Posterior vena cava (tissue), 2 donors: ENCODE data around the gene CD164. TPM values are rescaled to one million over a fixed set of nuclear protein-coding genes. Genes with fewer than 3 reads are reported as not detected.

ENCODE experiments used
- DNase-seq: peaks from one replicate; pipeline ENCODE4 v3.0.0-alpha.2; 2020; ENCODE audit warnings: low spot score
- intact Hi-C, 2 donors: fragments of 100-400 bp; cut with DNase I; formaldehyde crosslinking; loops; one replicate each; pipeline versions ENCODE4 v1.14.1 to v1.14.2; 2022 to 2023
- long read RNA-seq, 2 donors: library from polyadenylated mRNA; unstranded; transcript quantifications; one replicate each; pipeline ENCODE4 v2.0.0, GENCODE V29; 2020 to 2021
- total RNA-seq, 2 donors: library from RNA; stranded (reverse); fragmentation: NEBNext Ultra II Directional; extraction: Animal tissue kit (Norgen Biotek cat#: 25700); gene quantifications; one replicate each; pipeline ENCODE4 v1.2.1, GENCODE V29; 2021
- donor health status: DM: yes; HTN: yes; CAD: no.
- donor health status: DM: yes; HTN: yes; CAD: no.

The CD164 gene
- 100 to 1,000 TPM; 163 to 194 TPM for total RNA-seq
- long read RNA-seq, donor 1, transcript CD164-203 (5 exons, 2,936 nt): minor isoform, 6 of 129 reads
- long read RNA-seq, donor 1, transcript CD164-202 (6 exons, 3,365 nt): major isoform, 111 of 129 reads
- long read RNA-seq, donor 1, partial matches to known transcripts: 1 of 129 reads
- long read RNA-seq, donor 1, other reads (novel, unspliced or antisense): 9 of 129 reads
- long read RNA-seq, donor 2, transcript CD164-202 (6 exons, 3,365 nt): major isoform, 40 of 48 reads
- long read RNA-seq, donor 2, partial matches to known transcripts: 2 of 48 reads
- long read RNA-seq, donor 2, other reads (novel, unspliced or antisense): 3 of 48 reads

DNA sequence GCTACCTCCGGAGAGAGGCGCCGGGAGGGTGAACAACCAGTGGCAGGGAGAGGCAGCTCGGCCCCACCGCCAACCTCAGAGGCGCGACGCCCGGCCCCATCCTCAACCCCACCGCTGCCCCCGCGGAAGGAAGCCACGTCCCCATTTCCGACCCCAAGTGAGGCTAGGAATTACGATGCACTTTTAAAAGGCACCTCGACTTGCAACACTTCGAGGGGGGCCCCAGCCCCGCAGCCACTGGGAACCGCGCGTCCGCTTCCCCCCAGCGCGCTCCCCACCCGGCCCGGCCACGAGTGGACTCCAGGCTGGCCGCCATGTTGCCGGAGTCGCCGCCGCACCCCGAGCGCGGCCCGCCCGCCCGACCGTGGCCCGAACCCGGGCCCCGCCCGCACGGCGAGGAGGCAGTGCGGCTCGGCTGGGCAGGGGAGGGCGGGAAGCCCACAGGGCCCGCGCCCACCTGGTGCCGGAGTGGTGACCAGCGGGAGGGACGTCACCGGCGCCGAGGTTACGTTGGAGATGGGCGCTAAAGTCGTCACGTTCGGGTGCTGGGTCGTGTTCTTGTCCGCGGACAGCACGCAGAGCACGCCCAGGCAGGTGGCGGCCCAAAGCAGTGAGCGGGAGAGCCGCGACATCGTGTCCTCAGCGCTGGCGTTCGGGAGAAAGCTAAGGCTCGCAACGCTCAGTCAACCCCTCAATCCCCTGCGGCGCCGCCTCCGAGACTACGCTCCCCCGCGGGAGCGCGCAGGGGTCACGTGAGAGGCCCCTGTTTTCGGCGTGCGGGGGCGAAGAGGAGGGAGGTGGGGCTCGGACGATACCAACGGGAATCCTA is at the start of gene CD164:
Gene CD164 (minus strand): TSS at position 721 of the 829 bp plus-strand sequence. CDS start 89 bp downstream, at position 632.
- peak; percentile 98 for DNase-seq
- intact Hi-C loops: loop anchor here in 1 of 2 donors (2.0 kb wide), 1 partner anchor 195 kb away; no protein-coding TSS in a partner anchor

DNA sequence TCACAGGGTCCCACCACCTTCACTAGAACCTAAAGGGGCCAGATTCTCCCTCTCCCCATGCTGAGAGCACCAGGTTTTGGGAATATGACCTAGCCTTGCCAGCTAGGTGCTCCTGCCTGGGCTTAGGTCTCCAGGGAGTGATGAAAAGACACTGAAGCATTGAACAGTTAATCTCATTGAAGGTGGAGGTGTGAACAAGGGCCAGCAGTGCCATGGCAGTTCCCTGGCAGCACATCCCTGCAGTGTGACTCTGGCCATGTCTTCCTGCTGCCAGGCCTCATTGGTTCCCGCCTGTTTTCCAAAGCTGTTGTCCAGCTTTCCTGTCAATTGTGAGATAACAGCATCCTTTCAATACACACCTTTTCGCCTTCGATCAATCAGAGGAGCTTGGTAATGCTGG is 47.2 kb upstream of the CD164 start:
- intact Hi-C loops: no loop called here
- DNase-seq: no peak

DNA sequence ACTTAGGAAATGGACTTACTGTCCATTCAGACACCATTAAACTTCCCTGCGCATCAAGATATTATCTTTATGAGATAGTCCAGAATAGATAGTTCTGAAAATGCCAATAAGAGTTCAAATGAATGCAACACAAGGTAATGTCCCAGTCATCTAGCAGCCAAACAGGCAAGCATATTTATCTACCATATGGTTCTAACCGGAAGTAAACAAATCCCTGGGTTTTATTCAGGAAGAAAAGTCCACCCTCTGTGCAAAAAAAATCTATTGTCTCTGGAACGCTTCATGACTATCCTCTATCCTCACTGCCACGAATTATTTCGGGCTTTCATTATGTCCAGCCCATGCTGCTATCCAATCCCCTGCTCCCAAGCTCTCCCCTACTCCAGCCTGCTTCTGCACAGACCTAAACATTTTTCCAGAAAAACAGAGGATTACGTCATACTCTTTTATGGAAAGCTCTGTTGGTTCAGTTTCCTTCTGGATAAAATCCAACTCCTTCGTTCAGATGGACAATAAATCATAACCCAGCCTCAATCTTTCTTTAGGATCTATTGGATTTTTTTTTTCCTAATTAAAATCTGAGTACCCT is 46.7 kb upstream of the CD164 start:
- intact Hi-C loops: no loop called here
- DNase-seq: no peak

DNA sequence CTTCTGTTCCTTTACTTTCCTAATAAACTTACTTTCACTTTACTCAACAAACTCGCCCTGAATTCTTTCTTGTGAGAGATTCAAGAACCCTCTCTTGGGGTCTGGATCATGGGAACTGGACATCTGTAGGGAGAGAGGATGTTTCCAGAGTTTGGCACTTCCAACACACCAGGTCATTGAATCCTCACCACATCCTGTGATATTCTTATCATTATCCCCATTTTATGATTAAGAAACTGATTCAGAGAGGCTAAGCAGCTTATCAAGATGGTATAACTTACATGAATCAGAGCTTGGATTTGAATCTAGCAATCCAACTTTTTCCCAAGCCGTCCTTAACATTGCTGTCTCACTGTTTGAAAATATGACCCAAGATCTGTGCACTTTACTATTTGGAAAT is 42.7 kb upstream of the CD164 start:
- intact Hi-C loops: no loop called here
- no peak for DNase-seq

DNA sequence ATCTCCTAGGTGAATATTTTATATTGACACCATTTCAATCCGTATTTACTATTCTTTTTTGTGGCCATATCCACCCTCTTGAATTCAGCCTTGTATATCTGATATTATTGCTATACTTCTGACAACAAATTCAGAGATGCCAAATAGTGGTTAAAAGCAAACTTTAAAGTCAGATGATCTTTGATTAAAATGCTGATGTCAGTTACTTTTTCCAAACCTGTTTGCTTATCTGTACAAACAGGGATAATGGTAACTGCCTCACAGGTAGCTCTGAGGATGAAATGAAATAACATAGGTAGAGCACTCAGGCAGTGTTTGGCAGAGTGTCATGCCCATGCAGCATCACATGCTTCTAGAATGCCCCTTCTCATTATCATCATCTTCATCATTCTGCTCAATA is 38.9 kb upstream of the CD164 start:
- DNase-seq: no peak
- intact Hi-C loops: no loop called here

DNA sequence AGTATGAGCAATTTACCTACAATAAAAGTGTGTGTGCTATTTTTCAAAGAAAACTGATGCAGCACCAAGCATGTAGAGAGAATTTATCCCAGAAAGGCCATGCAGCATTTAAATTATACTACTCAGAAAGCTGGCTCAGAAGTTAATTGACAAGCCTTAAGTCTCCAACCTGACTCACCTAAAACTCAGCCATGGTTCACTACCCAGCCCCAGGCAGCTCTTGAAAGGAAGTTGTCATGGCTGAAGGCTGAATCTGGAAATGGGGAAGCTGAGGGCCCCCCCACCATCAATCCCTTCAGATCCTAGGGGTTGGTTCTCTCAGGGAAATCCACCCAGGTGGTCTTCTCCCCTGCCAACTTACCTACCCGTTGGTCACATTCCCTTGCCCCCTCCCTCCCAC is 38.5 kb upstream of the CD164 start:
- intact Hi-C loops: no loop called here
- no peak for DNase-seq

DNA sequence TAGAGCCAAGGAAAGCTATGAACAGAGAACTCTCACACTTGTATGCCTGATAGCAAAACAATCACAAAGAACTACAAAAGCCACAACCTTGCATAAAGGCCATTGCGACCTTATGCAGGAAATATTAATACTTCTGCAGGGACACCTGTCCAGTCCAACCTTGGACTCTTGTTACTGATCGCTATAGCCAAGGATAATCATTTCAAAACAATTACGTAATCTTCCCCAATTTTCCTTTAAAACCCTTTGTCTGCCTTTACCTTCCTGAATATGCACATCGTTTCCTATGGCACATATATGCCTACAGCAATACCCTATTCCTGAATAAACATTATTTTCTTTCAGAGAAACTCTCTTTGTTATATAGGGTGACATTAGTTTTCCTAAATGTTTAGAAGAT is 35.4 kb upstream of the CD164 start:
- no peak for DNase-seq
- intact Hi-C loops: no loop called here

DNA sequence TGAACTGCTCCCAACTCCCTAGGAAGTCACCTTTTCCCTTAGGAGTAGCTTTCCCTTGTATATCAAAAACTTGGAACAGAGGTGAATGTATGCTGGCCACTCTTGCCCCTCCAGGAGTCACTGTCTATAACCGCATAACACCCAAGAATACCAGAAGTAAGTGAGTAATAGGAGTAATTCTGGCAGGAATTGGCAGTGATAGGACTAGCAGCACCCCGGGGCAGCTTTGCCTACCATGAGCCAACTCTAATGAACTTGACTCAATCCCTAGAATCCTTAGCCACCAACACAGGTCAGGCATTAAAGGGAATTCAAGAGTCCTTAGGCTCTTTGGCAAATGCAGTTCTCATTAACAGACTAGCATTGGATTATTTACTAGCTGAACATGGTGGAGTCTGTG is 28.8 kb upstream of the CD164 start:
- no peak for DNase-seq
- intact Hi-C loops: no loop called here

DNA sequence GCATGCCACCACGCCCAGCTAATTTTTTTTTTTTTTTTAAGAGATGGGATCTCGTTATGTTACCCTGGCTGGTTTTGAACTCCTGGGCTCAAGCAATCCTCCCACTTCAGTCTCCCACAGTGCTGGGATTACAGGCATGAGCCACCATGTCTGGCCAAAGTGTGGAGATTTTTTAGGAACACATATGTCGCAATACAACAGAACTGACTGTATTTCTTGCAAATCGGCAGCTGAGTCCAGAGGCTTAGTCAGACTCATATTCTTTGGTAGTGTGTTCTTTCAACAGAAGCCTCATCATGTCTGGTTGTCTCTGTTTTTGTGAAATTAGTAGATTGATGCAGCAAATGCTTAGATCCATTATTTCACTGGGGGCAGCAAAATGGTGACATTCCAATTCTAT is 23.9 kb upstream of the CD164 start:
- no peak for DNase-seq
- intact Hi-C loops: no loop called here

DNA sequence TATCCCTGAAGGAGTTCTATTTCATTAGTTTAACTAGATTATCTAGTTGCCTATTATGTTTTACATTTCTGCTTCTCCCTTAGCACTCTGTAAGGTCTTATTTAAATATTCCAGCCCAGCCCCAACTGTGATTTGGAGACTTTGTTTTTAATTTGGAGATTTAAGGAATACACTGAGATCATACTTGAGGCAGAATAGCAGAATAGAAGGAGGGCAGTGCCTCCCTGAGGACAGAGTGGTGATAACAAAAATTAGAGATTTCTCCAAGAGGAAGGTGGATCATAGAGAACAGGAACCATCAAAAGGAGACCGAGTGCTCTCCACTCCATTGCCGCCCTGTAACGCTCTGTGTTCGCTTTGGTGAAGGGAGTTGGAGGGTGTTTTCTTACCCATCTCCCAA is 14.8 kb upstream of the CD164 start:
- intact Hi-C loops: no loop called here

DNA sequence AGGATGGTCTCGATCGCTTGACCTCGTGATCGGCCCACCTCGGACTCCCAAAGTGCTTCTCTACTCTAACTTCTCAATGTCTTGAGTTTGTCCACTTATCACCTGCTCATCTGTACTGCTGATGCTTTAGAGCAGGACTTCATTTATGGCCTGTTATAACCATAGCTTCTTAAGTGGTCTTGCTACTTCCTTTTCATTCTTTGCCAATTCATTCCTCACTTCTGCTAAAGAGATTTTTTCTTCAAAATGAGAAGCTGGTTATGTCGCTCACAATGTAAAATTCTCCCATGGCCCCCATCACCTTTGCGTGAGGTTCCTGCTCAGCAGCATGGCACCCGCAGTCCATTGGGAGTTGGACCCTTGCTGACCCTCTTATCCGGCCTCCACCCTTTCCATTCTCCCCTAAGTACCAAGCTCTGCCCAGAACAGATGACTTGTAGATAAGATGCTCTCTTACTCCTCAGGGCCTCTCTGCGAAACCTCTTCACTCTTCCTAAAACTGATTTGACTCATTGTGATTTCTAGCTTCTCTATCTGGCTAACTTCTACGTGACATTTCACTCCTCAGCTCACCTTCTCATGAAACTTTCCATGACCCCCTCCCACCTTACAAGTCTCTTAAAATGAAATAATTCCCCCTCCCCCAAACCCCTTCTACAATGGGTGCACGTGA is 13.9 kb upstream of the CD164 start:
- DNase-seq: no peak
- intact Hi-C loops: no loop called here

More for the DNA sequence above, 14.8 kb upstream of the CD164 start:
- DNase-seq: no peak

DNA sequence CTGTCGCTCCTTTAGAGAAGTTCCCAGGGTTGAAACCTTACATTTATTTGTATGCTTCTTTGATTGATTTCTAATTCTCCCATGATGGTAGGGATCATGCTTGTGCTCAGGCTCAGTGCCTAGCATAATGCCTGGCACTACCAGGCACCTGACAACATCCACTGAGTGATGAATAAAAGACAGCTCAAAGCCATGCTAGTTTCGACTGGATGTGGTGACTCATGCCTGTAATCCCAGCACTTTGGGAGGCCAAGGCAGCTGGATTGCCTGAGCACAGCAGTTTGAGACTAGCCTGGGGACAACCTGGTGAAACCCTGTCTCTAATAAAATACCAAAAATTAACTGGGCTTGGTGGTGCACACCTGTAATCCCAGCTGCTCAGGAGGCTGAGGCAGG is 11.6 kb upstream of the CD164 start:
- DNase-seq: no peak
- intact Hi-C loops: no loop called here

DNA sequence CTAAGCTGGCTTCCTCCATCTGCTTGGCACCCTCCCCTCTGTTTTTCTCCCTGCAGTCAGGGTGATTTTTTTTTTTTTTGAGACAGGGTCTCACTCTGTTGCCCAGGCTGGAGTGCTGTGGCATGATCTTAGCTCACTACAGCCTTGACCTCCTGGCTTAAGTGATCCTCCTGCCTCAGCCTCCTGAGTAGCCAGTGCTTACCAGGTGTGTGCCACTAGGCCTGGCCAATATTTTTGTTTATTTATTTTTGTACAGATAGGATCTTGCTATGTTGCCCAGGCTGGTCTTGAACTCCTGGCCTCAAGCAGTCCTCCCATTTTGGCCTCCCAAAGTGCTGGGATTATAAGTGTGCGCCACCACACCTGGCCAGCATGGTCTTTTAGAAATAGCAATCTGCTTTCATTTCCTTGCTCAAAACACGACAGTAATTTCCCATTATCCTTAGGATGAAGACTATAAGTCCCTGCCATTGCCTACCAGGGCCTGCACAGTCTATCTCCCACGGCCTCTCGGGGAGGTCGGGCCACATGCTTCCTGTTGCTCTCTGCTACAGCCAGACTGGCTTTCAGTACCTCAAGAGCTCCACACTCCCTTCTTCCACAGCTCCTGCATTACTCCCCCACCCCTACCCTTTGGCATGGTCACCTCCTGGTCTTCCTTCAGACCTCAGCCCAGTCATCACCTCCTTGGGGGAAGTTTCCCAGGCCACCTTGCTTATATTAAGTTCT is 11.1 kb upstream of the CD164 start:
- DNase-seq: no peak
- intact Hi-C loops: no loop called here

DNA sequence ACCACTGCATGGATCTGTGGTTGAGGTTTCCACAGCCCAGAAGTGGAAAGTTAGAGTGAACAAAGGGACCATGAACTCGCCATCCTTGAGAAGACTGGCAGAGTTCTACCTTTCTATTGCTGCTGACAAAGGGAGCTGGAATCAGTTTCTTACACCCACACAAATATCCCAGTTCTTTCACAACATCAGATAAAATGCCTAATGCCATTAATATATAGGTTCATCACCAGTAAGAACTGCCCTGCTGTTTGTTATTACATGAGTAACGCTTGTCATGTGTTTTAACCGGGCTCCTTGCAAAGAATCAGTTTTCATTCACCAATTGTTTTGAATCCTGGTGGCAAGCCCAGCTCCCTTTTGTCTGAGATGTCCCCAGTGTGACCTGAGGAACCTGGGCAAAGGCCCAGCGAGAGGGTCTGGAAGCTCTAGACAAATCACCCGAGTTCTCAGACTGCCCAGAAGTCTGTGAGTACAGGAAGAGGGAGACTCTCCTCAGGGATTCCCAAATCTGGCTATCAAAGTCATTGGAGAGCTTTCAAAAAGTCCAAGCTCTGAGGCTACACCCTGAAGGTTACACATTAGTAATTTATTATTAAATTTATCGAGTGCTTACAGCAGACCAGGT is 7.5 kb upstream of the CD164 start:
- intact Hi-C loops: no loop called here
- DNase-seq: no peak

DNA sequence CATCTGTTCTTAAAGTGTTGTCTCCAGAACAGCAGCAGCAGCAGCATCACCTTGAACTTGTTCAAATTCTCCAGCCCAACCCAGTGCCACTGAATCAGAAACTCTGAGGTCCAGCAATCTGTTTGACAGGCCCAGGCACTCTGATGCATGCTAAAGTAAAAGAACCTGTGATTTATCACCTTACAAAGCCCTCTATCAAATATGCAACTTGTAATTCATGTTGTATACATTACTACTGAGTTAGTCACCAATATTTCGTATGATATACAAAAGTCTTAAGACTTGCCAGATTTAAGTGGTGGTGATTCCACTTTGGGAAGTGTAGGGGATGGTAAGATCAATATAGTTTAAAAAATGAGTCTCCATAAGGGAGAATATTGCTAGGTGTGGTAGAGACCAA is 6.0 kb upstream of the CD164 start:
- intact Hi-C loops: no loop called here
- no peak for DNase-seq

DNA sequence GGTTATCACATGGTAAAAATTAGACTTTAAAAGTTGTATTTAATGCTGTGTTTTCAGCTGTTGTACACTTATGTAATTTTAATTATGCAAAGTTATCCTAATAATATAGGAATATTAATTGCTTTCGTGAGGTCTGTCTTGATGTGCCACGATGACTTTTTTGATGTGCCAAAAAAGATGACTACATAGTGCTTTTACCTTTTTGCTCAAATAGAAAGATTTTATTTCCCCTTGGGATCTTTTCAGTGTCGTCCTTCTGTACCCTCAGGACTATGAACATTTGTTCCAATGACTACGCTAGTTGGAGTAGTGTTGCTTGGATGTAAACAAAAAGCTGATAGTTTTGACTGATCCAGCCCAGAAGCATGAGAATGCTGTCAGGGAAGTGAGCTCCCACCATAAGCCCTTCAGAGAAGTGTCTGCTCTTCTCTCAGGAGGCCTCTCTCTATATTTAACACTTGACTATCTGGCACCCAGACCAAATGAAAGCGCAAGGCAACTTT is 1.2 kb upstream of the CD164 start:
- intact Hi-C loops: loop anchor here in 1 of 2 donors (2.0 kb wide), 1 partner anchor 197 kb away; no protein-coding TSS in a partner anchor
- no peak for DNase-seq

DNA sequence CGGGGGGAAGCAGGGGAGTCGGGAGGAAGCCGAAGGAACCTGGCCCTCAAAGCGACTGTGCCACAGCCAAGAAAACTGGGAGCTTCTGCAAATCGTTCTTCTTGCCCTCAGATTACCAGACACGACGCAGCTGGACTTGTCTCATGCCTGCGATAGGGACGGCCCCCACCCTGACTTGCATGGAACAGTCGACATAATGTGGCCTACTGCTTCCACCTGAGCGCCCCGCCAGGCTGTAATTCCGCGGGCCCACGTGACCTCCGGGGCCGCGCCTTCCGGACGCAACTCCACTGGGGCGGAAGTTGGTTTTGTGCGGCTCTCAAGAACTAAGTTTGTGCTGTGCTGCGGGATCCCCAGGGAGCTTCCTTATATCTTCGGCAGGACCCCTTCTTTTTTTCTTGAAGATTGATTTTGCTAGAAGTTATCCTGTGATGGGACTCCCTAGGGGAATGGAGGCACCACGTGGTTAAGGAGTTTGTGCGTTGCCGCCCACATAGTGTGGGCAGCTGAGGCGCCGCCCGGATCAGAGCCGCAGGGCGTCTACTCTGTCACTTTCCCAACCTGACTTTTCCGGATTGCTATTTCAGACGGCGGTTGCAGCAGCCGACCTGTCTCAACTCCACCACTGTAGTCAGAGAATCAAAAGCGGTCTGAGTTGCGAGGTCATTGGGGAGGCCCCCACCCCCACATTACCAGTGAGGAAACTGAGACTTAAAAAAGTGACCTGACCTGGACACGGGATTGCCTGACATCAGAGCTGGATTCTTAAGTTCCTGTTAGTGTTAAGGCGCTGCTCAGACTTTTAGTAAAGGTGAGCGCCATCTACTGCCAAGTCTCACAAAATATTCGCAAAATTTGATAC is 540 bp upstream of the CD164 start:
- intact Hi-C loops: loop anchor here in 1 of 2 donors (2.0 kb wide), 1 partner anchor 196 kb away; no protein-coding TSS in a partner anchor

More for the DNA sequence above, 540 bp upstream of the CD164 start:
- DNase-seq: peak; percentile 98
